T-helper 1 cell treated with Interleukin-12 subunit alpha and Interleukin-12 subunit beta and Interleukin-4 antibody, amounts not matched to agents 30 μg/mL and 1 μg/mL, for 36 hours (primary cell): ENCODE data around the gene FZD10.

Source experiments
- H3K27ac Mint-ChIP-seq: one replicate; pipeline ENCODE4 v1.8.0; 2021; ENCODE audit warnings: mild to moderate bottlenecking, mixed read lengths
- H3K27me3 Mint-ChIP-seq: one replicate; pipeline ENCODE4 v1.8.0; 2021; ENCODE audit warnings: low read depth, mixed read lengths
- H3K36me3 Mint-ChIP-seq: one replicate; pipeline ENCODE4 v1.8.0; 2021; ENCODE audit warnings: low read depth, mixed read lengths
- H3K4me1 Mint-ChIP-seq: one replicate; pipeline ENCODE4 v1.8.0; 2021; ENCODE audit warnings: low read depth, mixed read lengths
- H3K4me3 Mint-ChIP-seq: one replicate; pipeline ENCODE4 v1.8.0; 2021; ENCODE audit warnings: mild to moderate bottlenecking, moderate library complexity, mixed read lengths
- H3K9me3 Mint-ChIP-seq: one replicate; pipeline ENCODE4 v1.8.0; 2021; ENCODE audit warnings: mixed read lengths

FZD10 gene

DNA sequence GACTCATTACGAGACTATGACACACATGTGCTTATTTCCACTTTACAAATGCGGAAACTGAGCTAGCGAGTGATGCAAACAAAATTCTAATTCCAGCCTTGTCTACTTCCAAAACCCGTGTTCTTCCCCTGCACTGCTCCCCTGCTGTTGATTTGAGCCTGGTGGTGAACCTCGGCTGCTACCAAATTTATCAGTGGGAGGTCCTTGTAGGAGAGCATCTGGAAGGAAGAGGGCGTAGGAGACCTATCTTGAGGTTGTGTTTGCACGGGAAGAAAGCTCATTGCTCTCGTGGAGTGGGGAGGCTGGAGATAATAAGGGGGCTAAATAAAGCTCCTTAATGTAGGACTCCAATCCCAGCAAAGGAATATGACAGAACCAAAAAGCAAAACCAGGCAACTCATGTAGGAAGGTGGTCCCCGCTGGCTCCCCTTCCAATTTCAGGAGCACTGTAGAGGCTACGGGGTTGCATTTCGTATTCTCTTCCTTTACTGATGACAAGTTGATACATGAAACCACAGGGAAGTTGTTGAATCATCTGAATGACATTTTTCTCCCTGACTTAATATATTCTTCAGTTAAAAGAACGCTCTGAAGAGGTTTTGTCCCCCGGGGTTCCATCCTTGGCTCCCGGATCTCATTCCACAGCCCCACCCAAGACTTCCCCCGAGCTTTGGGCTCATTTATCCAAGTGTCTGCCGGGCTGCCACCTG is 52.6 kb downstream of the FZD10 start:
- H3K27ac Mint-ChIP-seq, result no peak overlapping the region
- H3K27me3 Mint-ChIP-seq, result no peaks in the 10 kb centered on the region
- H3K4me1 Mint-ChIP-seq, result no peaks in the 10 kb centered on the region
- H3K4me3 Mint-ChIP-seq, result no peak overlapping the region
- H3K9me3 Mint-ChIP-seq, result peaks cover 17% of the 10 kb centered on the region
- H3K36me3 Mint-ChIP-seq, result no peaks in the 10 kb centered on the region
